GM18873 (cell line): Measurements from ENCODE around the gene CD93.

Experiments used
- ATAC-seq: cut with Tn5 transposase; IDR thresholded peaks from one replicate; pipeline ENCODE4 v1.9.1; 2021; ENCODE audit warnings: mild to moderate bottlenecking, moderate library complexity, moderate number of reproducible peaks; ENCODE audit not compliant: unreplicated experiment, low FRiP score

The CD93 gene

GRCh38 chr20:23121751-23122320, 35.7 kb upstream of the CD93 start:
- no peak for ATAC-seq

GRCh38 chr20:23120936-23121750, 35.0 kb upstream of the CD93 start:
- ATAC-seq = no peak

GRCh38 chr20:23120261-23120660, 34.1 kb upstream of the CD93 start:
- no peak for ATAC-seq

- no peak for ATAC-seq
Measured at GRCh38 chr20:23119456-23120216, 33.5 kb upstream of the CD93 start.

- ATAC-seq = no peak
Measured at GRCh38 chr20:23118766-23119165, 32.6 kb upstream of the CD93 start.

GRCh38 chr20:23118144-23118543, 32.0 kb upstream of the CD93 start:
- no peak for ATAC-seq

GRCh38 chr20:23117738-23118137, 31.6 kb upstream of the CD93 start:
- no peak for ATAC-seq

- no peak for ATAC-seq
Measured at GRCh38 chr20:23116311-23117089, 30.4 kb upstream of the CD93 start.

- ATAC-seq = no peak
Measured at GRCh38 chr20:23115822-23116221, 29.7 kb upstream of the CD93 start.

- no peak for ATAC-seq
Measured at GRCh38 chr20:23114448-23115082, 28.4 kb upstream of the CD93 start.

- ATAC-seq = no peak
Measured at GRCh38 chr20:23114018-23114417, 27.9 kb upstream of the CD93 start.

GRCh38 chr20:23112595-23112994, 26.5 kb upstream of the CD93 start:
- ATAC-seq = no peak

- ATAC-seq = no peak
Measured at GRCh38 chr20:23111944-23112342, 25.8 kb upstream of the CD93 start.

- no peak for ATAC-seq
Measured at GRCh38 chr20:23111307-23111943, 25.3 kb upstream of the CD93 start.

GRCh38 chr20:23108871-23109270, 22.7 kb upstream of the CD93 start:
- ATAC-seq = no peak

- no peak for ATAC-seq
Measured at GRCh38 chr20:23107466-23107865, 21.3 kb upstream of the CD93 start.

GRCh38 chr20:23106271-23106851, 20.2 kb upstream of the CD93 start:
- no peak for ATAC-seq

GRCh38 chr20:23105193-23105592, 19.1 kb upstream of the CD93 start:
- ATAC-seq = no peak

GRCh38 chr20:23103284-23104018, 17.3 kb upstream of the CD93 start:
- ATAC-seq = no peak
